ENCODE results near the gene ATP8B3. TPM values are rescaled to one million over a fixed set of nuclear protein-coding genes. Genes with fewer than 3 reads are reported as not detected.
A peak's percentile ranks its signal among the peaks of the same experiment; 100 is the strongest.

ATP8B3 gene
- total and polyA plus RNA-seq, 9 of the 15 experiments (the other 6 are each of a cell fraction or from before 2014, with no cell fraction given) = 1.2 to 12.3 (median 3.8) TPM

DNA sequence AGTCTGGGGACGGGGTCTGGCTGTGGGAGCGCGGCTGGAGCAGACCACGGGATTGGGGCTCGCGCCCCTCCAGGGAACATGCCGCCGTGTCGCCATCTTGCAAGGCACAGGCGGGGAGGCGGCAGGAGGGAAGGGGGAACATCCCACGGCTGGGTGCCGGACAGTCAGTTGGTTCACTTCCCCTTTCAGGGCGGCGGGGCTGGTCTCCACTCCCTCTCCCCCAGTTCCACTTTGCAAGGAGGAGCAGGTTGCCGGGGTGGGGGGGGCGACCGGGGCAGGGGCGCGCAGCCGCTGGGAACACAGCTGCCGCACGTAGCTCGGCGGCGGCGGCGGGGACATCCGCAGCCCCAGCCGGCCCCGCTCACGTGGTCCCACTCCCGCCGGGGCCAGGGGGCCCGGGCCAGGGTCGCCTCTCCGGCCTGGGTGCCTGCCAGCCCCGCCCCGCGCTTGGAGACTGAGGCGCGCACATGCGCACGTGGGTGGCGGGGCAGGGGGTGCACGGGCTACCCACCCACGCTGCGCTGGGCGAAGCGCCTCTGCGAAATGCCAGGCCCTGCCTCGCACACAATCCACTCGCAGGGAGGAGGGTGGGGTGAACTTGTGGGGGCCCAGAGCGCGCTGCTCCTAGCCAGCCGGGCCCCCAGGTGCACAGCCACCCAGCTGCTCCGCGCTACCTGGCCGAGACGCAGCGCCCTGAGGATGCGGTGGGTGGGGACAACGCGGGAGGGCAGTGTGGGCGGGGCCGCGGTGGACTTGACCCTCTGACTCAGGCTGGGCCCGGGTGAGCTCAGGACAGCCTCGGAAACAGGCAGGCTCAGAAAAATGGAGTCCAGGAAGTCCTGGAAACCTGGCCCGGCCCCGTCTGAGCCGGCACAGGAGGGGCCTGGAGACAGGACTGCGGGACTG lies 44.9 kb upstream of the ATP8B3 start (continued):
- TF ChIP-seq MEF2A (IDR thresholded peaks at IDR 0.05; ENCODE audit: control insufficient read depth, low read depth, low read length) = no peak
- TF ChIP-seq ZNF586 (CRISPR knock-in tag; conservative IDR thresholded peaks at IDR 0.05) = no peak
- TF ChIP-seq BCOR (IDR thresholded peaks at IDR 0.05) = peak; percentile 49
- peak; percentile 83 for TF ChIP-seq FOSL1 (tag; conservative IDR thresholded peaks at IDR 0.05)
- TF ChIP-seq CXXC5 (CRISPR knock-in tag; IDR thresholded peaks at IDR 0.05) = peak; percentile 84
- peak in 1 of 2 experiments; percentile 50; a peak in 1 of 4 replicates for TF ChIP-seq NONO (IDR thresholded peaks at IDR 0.05; ENCODE audit: low read depth in 2 of 2, low read length in 1 of 2)
- peak; percentile 30 for TF ChIP-seq RBM22 (IDR thresholded peaks at IDR 0.05; ENCODE audit: low read depth, low read length, poor library complexity, severe bottlenecking)
- TF ChIP-seq, protein P1, sequence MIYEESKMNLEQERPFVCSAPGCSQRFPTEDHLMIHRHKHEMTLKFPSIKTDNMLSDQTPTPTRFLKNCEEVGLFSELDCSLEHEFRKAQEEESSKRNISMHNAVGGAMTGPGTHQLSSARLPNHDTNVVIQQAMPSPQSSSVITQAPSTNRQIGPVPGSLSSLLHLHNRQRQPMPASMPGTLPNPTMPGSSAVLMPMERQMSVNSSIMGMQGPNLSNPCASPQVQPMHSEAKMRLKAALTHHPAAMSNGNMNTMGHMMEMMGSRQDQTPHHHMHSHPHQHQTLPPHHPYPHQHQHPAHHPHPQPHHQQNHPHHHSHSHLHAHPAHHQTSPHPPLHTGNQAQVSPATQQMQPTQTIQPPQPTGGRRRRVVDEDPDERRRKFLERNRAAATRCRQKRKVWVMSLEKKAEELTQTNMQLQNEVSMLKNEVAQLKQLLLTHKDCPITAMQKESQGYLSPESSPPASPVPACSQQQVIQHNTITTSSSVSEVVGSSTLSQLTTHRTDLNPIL (CRISPR knock-in tag; IDR thresholded peaks at IDR 0.05) = no peak
- TF ChIP-seq TCF3 (CRISPR knock-in tag; IDR thresholded peaks at IDR 0.05) = 0 out of 2 replicates have a peak, but pooled peaks have one; percentile 21
- peak; percentile 32 for TF ChIP-seq POLR2B (IDR thresholded peaks at IDR 0.05; ENCODE audit: low read depth, partially characterized antibody)
- TF ChIP-seq, protein P2, sequence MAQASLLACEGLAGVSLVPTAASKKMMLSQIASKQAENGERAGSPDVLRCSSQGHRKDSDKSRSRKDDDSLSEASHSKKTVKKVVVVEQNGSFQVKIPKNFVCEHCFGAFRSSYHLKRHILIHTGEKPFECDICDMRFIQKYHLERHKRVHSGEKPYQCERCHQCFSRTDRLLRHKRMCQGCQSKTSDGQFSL (CRISPR knock-in tag; IDR thresholded peaks at IDR 0.05) = peak; percentile 84
- TF ChIP-seq, protein P2 (tag; IDR thresholded peaks at IDR 0.05) = peak in 1 of 2 experiments; percentile 97; a peak in 2 of 4 replicates
- TF ChIP-seq, protein P3, sequence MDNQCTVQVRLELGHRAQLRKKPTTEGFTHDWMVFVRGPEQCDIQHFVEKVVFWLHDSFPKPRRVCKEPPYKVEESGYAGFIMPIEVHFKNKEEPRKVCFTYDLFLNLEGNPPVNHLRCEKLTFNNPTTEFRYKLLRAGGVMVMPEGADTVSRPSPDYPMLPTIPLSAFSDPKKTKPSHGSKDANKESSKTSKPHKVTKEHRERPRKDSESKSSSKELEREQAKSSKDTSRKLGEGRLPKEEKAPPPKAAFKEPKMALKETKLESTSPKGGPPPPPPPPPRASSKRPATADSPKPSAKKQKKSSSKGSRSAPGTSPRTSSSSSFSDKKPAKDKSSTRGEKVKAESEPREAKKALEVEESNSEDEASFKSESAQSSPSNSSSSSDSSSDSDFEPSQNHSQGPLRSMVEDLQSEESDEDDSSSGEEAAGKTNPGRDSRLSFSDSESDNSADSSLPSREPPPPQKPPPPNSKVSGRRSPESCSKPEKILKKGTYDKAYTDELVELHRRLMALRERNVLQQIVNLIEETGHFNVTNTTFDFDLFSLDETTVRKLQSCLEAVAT (IDR thresholded peaks at IDR 0.05) = 0 out of 4 replicates have a peak, but pooled peaks of 1 of the 2 experiments have one; percentile 14
- TF ChIP-seq, protein P4, sequence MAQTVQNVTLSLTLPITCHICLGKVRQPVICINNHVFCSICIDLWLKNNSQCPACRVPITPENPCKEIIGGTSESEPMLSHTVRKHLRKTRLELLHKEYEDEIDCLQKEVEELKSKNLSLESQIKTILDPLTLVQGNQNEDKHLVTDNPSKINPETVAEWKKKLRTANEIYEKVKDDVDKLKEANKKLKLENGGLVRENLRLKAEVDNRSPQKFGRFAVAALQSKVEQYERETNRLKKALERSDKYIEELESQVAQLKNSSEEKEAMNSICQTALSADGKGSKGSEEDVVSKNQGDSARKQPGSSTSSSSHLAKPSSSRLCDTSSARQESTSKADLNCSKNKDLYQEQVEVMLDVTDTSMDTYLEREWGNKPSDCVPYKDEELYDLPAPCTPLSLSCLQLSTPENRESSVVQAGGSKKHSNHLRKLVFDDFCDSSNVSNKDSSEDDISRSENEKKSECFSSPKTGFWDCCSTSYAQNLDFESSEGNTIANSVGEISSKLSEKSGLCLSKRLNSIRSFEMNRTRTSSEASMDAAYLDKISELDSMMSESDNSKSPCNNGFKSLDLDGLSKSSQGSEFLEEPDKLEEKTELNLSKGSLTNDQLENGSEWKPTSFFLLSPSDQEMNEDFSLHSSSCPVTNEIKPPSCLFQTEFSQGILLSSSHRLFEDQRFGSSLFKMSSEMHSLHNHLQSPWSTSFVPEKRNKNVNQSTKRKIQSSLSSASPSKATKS (CRISPR knock-in tag; IDR thresholded peaks at IDR 0.05) = no peak
- TF ChIP-seq, protein P5, sequence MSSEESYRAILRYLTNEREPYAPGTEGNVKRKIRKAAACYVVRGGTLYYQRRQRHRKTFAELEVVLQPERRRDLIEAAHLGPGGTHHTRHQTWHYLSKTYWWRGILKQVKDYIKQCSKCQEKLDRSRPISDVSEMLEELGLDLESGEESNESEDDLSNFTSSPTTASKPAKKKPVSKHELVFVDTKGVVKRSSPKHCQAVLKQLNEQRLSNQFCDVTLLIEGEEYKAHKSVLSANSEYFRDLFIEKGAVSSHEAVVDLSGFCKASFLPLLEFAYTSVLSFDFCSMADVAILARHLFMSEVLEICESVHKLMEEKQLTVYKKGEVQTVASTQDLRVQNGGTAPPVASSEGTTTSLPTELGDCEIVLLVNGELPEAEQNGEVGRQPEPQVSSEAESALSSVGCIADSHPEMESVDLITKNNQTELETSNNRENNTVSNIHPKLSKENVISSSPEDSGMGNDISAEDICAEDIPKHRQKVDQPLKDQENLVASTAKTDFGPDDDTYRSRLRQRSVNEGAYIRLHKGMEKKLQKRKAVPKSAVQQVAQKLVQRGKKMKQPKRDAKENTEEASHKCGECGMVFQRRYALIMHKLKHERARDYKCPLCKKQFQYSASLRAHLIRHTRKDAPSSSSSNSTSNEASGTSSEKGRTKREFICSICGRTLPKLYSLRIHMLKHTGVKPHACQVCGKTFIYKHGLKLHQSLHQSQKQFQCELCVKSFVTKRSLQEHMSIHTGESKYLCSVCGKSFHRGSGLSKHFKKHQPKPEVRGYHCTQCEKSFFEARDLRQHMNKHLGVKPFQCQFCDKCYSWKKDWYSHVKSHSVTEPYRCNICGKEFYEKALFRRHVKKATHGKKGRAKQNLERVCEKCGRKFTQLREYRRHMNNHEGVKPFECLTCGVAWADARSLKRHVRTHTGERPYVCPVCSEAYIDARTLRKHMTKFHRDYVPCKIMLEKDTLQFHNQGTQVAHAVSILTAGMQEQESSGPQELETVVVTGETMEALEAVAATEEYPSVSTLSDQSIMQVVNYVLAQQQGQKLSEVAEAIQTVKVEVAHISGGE (CRISPR knock-in tag; IDR thresholded peaks at IDR 0.05) = peak in 2 of 3 experiments; percentile 35 to 78; a peak in 2 of 6 replicates
